HG02798 (cell line): ENCODE data around the gene GALNTL6.
"Not testable (repeated sequence)": the region's sequence is repeated elsewhere in the genome, so short reads cannot be mapped to it uniquely, and the experiment has no call there.

Experiments used
- ATAC-seq: cut with Tn5 transposase; IDR thresholded peaks from one replicate; pipeline ENCODE4 v1.9.1; 2021; ENCODE audit warnings: mild to moderate bottlenecking; ENCODE audit not compliant: unreplicated experiment, poor library complexity

GALNTL6 gene

DNA sequence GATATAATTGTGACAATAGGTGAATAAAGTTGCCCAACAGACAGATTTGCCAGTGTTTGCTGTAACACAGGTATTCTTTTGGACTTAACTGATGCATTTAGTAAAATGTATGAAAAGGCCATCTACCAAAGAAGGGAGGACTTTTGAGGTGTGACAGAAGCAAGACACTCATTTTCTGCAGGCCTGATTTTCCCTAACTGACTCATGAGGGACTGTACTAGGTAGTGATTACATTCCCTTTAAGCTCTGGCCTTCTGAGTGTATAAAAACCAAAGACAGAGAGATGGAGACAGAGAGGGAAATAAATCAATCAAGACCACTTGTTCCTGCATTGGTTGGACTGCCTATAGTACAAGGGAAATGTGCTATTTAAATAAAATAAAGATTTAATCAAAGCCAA is 1204.6 kb downstream of the GALNTL6 start:
- no peak for ATAC-seq

DNA sequence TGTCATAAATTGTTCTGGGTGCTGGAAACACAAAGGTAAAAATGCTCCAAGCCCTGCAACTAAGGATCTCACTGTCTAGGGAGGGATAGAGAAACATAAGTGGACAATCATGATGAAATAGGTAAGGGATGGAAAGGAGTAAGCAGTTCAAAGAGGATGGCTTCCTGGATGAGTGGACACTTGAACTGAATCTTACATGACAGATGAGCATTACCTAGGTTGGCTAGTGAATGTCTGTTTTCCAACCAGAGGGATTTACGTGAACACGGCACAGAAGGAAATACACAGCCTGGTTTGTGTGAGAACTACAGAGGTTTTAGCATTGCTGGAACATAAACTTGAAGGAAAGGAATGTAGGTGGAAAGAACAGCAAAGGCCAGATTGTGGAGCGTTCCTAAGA is 1205.2 kb downstream of the GALNTL6 start:
- no peak for ATAC-seq

DNA sequence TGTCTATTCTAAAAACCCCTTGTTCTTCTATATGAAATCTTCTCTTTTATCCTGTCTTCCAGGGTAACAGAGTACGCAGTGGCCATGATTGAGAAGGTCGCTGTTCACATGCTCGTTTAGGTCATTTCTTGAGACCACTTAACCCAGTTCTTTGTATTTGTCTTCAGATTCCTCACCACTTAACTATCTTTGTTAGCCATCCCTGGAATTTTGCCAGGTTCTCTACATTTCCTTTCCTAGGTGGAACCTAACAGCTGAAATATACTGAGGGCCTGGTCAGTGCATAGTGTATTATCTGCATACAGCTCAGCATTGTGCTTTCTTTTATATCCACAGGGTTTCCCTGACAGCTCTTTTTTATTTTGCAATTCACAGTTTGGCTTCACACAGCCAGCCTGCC is 1206.5 kb downstream of the GALNTL6 start:
- no peak for ATAC-seq

DNA sequence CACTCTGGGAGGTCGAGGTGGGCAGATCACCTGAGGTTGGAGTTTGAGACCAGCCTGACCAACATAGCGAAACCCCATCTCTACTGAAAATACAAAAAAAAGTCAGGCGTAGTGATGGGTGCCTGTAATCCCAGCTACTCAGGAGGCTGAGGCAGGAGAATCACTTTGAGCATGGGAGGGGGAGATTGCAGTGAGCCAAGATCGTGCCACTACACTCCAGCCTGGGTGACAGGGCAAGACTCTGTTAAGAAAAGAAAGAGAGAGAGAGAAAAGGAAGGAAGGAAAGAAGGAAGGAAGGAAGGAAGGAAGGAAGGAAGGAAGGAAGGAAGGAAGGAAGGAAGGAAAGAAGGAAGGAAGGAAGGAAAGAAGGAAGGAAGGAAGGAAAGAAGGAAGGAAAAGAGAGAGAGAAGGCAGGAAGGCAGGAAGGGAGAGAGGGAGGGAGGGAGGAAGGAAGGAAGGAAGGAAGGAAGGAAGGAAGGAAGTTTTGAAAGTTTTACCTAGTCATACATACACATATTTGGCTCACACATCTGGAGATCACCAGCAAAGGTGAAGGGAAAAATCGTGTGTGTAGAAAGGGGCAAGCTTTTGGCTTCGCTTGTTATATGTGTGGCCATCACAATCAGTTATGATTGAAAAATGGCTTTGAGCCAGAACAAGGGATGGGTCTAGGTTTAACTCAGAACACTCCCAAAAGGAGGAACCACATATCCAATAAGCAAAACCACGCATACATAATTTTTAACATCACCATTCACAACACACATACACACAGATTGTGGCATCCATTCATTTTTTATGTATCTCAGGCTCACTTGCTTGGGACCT is 1208.8 kb downstream of the GALNTL6 start:
- ATAC-seq = not testable (repeated sequence)

DNA sequence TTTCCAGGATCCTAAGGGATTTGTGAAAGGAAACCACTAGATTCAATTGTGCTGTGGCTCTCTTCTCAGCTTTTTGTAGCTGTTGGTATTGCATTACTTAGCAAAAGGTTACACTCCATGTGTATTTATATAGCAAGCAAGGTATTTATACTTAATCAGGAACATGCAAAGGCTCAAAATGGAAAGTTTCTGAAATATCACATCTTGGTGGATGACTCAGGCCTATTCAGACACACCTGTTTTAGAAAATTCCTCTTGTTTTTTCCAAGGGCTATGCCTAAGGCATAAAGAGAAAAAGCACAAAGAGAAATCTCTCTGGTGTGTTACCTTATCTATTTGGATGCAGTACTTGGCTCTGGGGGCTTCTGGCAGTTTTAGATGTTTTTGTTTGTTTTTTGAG is 1211.0 kb downstream of the GALNTL6 start:
- ATAC-seq = no peak

DNA sequence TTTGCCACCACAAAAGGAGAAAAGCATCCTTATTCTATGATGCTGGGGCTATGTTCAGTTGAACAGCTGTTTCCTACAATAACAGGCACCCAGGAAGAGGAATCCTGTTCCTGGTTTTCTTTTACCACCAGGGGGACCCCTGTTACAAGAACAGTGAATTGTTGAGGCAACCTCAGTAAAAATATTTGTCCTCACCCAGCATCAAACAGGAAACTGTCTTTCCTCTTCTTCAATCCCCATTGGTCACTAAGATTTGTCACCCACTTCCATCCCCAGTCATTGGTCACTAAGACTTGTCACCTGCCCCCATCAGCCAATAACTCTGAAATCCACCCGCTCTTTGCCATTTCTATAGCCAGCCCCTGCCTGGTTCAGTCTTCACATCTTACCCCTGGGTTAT is 1211.9 kb downstream of the GALNTL6 start:
- ATAC-seq = peak; percentile 85

DNA sequence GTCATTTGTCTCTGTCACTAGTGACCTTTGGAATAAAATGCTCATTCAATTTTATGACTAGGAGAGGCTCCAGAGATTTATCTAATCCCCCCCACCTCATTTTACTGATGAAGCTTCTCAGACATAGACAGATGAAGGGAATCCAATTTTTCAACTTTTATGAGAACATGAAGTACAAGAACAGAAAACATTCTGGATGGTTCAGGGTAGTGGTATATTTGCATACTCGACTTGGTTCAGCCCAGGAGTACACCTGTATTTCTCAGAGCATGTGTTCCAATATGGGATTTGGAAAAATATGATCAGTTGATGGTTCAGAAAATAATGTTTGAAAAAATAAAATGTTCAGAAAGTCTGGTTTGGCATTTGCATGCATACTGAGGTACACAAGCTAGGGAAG is 1224.0 kb downstream of the GALNTL6 start:
- ATAC-seq = no peak

DNA sequence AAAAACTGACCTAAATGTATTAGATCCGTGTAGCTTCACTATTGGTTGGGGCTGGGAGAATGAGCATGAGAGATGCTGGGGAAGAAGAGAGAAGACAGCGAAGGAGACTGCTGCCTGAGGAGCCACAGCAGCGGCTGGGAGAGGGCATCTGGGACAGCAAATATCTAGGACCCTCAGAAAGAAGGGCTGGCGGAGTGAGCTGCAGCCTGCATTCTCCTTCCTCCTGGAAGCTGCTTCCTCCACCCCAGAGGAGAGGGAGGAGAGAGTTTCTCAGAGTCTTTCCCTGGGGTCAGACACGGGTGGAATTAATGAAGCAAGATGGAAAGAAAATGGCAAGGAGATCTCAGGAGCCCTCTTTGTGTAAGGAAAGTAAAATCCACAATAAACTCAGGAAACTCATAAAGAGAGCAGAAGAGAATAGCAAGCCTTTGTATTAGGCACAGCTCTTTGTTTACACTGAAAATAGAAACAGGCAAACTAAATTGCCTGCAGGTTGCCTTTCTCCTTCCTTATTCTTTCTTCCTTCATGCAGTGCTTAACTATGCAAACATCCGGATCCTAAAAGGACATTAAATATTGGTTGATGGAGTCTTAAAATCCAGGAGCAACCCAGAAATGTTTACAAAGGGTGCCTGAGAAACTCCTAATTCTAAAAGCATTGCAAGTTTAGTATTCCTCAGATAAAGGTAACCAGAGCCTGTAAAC is 1225.1 kb downstream of the GALNTL6 start:
- ATAC-seq = no peak

DNA sequence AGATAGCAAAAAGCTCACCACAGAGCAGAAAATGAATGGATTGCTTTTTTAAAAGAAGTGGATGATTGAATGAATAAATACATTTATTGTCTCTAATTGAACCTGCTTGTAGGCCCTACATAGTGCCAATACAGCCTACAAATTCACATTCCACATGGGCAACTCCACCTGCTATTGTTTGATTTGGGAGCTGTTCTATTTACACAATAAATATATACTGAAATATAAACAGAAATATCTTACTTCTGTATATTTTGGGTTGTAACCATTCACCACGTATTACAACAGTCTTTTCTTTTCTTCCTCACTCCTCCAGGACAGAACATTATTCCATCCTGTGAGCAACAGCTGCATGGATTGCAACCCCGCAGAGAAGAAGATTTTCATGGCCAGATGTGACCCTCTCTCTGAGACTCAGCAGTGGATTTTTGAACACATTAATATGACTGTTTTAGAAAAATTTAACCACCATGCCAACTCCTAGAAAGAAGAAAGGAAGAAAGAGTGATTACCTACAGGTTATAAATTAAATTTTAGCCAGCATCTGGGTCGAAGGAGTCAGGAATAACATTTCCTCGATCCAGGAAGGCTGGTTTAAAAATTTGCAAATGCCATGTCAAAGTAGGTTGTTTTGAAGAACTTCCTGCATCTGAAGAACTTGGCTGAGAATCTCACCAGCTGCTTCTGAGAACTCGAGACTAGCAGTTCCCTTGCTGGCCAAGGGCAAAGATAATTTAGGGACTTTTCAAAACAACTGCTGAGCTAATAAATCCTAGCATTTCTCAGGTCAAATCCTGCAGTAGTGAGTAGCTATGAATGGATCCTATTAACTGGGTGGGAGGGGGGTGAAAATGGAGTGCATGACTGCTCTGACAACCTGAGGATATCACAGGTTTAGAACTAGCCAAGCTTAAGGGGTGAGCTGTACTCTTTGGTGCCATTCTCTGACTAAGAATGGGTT is 1226.7 kb downstream of the GALNTL6 start:
- ATAC-seq = peak; percentile 58

DNA sequence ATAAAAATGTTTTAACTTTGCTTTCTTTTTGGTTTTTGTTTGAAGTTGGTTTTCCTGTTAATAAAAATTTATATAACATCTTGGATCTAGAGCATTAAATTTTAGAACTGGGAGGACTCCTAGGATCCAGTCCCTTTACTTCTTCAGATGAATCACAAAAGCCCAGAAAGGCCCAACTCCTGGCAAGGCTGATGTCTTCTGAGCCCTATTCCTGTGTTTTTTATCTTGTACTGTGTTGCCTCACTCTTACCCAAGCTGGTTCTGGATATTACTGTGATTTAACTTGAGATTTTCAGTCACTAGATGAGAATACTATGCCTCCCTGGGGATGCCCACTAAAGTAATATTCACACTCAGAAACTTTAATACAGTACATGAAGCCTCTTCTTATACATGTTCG is 1228.3 kb downstream of the GALNTL6 start:
- ATAC-seq = no peak

DNA sequence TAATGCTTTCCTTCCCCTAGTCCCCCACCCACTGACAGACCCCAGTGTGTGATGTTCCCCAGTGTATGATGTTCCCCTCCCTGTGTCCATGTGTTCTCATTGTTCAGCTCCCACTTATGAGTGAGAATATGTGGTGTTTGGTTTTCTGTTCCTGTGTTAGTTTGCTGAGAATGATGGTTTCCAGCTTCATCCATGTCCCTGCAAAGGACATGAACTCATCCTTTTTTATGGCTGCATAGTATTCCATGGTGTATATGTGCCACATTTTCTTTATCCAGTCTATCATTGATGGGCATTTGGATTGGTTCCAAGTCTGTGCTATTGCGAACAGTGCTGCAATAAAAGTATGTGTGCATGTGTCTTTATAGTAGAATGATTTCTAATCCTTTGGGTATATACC is 1228.9 kb downstream of the GALNTL6 start:
- not testable (repeated sequence) for ATAC-seq

DNA sequence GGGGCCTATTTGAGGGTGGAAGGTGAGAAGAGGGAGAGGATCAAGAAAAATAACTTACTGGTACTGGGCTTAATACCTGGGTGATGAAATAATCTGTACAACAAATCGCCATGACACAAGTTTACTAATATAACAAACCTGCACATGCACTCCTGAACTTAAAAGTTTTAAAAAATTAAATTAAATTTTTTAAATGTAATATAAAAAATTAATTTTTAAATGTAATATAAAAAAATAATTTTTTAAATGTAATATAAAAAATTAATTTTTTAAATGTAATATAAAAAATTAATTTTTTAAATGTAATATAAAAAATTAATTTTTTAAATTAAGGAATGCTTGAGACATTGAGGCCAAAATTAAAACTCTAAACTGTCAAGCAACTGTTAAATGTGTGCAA is 1231.1 kb downstream of the GALNTL6 start:
- ATAC-seq = no peak

DNA sequence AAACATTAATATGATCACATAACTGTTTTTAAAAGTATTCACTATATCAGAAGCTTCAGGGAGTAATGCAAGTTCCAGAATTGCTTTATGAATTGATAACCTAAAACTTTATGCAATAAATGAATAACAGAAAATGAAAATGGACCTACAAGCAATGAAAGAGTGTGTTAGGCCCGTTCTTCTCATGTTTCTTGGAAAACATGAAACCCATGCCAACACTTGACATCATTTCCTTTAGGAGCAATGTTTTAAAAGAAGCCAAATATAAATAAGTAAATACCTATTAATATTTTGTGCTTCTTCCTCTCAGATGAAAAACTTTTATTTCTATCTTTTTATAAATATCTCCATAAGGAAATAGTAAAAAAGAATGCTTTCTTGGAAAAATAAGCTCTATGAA is 1232.4 kb downstream of the GALNTL6 start:
- no peak for ATAC-seq

DNA sequence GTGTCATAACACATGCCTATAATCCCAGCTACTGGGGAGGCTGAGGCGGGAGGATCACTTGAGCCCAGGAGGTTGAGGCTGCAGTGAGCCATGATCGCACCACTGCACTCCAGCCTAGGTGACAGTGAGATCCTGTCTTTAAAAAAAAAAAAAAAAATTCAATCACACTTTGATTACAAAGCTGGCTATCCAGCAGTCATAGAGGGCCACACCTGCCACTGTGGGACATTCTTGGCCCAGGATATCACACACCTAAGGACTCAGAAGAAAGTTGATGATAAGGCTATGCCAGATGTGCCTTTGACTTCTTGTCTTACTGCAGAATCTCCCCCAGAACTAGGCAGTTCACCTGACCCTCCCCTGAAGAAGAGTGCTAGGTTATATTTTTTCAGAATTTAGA is 1232.9 kb downstream of the GALNTL6 start:
- no peak for ATAC-seq

DNA sequence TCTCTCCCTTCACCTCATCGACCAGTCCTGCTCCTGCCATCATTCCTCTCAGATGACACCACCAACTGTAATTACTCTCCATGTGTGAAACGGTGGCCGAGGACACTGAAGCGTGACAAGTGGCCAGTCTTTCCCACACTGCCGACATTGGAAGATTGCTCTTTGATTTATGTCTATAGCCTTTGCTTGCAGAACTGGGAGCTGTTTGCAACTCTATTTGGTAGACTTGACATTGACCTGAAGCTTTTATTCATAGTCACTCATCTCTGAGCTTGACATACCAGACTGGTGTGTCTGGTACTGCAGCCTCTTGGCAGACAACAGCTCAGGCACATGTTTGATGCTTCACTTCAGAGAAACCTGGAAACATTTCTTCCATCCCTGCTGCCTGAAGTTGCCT is 1233.6 kb downstream of the GALNTL6 start:
- ATAC-seq = no peak

DNA sequence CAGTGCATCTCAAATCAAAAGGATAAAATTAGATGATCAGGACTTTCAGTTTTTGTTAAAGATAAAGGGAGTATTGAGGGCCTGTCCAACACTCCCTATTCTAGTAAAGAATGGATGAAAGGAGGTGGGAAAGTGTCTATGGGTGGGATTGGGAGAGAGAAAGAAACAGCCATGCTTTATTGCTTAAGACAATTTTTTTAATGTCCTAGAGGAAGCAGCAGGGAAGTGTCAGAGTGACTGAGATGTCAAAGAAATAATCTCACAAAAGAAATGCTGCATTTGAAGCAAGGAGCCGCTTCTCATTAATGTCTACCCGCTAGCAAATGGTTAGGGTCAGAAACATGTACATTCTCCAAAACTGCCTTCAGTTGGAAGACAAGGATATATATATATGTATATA is 1238.0 kb downstream of the GALNTL6 start:
- no peak for ATAC-seq

DNA sequence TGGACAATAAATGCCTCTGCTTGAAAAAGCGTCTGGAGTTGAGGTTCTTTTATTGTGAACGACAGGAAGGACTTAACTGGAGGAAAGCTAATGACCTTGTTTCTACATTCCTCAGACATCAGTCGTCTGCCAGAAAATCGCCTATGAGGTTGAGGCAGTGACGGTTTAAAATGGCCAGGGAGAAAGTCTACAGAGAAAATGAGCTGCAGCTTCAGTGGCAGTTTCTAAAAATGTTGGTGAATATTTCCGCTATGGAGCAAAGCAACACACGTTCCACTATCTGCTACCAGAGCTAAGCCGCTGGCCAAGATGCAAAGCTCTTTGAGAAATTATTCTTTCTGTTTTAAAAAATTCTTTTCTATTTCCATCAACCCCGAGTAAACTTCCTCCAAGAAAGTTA is 1238.5 kb downstream of the GALNTL6 start:
- ATAC-seq = no peak

DNA sequence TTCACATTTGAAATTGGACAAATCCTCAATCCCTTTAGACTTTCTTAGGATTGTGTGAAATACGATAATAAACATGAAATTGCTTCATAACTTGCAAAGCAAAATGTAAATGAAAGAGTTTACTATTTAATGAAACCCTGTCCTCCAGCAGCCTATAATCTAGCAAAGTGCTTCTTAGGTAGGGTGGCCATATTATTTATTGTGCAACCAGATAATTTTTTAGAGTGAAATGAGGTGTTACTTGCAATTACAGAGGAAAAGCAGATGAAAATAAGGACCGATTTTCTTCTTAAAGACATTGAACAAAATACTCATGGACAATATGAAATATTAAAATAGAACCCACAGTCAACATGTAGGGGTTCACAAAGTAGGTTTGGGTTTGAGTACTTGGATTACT is 1239.2 kb downstream of the GALNTL6 start:
- no peak for ATAC-seq

DNA sequence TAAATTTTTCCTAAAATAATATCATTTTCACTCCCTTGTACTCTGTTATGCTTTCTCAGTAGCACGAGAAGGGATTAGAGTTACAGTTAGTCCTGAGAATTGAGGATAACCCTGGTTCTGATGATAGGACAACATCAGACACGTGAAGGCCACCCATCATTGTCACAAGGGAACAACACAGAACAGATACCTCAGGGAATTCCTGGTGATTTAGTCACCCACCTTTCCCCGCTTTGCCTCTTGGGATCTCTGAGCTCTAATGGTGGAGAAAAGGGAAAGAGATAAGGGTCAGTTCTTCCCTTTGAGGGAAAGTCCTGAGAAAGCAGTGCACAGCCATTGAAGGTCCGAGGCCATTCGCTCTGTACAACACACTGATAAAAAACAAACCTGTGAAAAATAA is 1243.1 kb downstream of the GALNTL6 start:
- no peak for ATAC-seq

DNA sequence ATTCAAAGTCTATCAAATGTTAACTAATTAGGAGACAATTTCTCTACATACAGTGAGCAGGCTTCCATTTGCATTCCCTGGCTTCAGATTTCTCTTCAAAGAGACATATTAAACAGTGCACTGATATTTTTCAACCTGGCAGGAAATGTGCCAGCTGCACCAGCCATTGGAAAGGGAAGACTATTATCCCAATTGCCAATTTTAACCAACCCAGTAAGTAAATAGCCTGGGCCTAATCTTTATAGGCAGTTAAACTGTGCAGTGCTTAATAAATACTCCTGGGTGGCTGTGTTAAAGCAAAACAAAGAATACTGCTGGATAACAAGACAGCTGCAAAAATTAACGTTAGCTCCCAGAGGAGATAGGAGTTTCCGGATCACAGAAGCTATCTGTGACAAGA is 1243.5 kb downstream of the GALNTL6 start:
- no peak for ATAC-seq

DNA sequence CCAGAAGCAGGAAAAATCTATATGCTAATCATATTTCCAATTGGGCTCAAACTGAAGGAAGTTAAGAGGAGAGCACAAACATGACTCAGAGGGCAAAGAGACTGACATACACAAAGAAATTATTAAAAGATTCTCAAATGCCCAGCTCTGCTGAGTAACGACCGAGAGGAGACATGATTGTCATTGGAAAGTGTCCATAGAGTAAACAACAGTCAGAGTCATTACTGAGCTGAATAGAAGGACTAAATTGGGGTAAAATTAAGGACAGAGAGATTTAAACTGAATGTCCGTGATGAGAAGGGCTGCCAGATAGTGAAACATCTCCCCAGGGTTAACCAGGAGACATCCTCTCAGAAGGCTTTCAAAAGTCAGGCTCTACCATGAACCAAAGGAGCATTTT is 1244.2 kb downstream of the GALNTL6 start:
- no peak for ATAC-seq
